HG03103 (cell line): ENCODE measurements around the gene PFAS.

ENCODE experiments used
- ATAC-seq: cut with Tn5 transposase; IDR thresholded peaks from one replicate; pipeline ENCODE4 v1.9.1; 2021; ENCODE audit warnings: low read depth; ENCODE audit not compliant: unreplicated experiment

The PFAS gene

DNA sequence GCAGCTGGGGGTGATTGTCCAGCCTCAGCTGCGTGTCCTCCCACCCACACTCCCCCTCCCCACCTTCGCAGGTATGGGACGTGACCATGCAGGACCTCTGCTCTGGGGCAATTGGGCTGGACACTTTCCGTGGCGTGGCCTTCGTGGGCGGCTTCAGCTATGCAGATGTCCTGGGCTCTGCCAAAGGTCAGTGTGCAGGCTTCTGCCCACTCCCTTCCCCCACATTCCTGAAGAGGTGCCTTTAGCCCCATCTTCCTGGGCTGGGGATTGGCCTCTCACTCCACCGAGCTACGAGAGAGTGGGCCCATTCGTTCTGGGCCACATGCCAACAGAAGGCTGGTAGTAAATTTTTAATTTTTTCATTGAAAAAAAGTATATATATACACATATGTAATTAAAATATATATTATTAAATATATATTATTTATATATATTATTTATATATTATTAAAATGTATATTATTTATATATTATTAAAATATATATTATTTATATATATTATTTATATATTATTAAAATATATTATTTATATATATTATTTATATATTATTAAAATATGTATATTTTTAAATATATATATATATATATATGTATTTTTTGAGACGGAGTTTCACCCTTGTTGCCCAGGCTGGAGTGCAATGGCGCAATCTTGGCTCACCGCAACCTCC, 18.5 kb downstream of the PFAS start:
- no peak for ATAC-seq

DNA sequence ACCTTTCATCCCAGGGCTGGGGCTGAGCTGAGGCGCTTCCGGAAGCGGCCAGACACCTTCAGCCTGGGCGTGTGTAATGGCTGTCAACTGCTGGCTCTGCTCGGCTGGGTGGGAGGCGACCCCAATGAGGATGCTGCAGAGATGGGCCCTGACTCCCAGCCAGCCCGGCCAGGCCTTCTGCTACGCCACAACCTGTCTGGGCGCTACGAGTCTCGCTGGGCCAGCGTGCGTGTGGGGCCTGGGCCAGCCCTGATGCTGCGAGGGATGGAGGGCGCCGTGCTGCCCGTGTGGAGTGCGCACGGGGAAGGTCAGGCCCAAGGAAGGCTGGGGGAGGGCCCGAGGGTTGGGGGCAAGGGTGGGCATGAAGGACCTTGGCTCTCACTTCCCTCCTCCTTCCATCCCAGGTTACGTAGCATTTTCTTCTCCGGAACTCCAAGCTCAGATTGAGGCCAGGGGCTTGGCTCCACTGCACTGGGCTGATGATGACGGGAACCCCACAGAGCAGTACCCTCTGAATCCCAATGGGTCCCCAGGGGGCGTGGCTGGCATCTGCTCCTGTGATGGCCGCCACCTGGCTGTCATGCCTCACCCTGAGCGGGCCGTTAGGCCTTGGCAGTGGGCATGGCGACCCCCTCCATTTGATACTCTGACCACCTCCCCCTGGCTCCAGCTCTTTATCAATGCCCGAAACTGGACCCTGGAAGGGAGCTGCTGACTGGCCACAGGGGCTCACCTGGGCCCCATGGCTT, 19.6 kb downstream of the PFAS start:
- ATAC-seq: no peak

DNA sequence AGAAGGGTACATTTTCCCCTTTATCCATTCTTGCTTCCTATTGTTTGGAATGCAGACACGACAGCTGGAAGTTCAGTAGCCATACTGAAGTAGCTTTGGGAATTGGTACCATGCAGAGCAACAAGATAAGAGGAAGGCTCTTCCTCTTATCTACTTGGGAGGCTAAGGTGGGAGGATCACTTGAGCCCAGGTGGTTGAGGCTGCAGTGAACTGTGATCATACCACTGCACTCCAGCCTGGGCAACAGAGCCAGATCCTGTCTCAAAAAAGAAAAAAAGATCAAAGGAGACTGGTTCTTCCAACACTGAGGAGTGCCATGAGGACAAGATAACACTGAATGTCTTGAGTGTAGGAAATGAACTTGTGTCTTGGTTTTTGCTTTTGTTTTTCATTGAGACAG, 23.3 kb downstream of the PFAS start:
- ATAC-seq: no peak

DNA sequence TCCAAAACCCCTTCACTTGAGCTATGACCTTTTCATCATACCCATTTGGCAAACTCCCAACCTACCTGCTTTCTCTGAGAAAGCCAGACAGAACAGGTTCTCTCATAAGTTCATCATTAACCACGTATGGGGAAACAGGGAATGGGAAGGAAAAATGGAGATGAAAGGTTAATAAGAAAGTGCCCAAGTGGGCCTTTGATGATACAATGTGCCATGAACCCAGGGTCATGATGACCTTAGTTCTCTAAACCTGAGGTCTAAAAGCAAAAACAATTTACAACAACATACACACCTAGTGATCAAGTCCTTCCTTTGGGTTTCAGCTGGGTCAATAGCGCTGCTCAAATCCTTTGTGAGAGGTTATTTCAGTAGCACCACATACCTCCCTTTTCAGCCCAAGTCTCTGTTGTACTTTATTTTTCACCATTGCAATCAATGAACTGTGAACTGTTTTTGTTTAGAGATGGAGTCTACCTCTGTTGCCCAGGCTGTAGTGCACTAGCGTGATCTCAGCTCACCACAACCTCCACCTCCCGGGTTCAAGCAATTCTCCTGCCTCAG, 24.9 kb downstream of the PFAS start:
- no peak for ATAC-seq

DNA sequence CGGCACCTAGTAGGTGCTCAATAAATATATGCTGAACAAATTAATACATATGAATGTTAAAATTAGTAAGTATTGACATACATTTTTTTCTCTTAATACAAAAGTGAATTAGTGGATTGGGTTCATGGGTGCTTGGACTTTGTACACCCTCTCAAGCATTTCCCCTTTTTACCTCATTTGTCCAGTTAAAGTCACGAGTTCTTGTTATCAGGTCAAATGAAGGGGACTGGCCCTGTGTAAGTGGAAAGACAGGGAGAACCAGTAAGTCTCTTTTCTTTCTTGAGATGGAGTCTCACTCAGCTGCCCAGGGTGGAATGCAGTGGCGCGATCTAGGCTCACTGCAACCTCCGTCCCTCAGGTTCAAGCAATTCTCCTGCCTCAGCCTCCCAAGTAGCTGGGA, 25.7 kb downstream of the PFAS start:
- ATAC-seq: no peak

DNA sequence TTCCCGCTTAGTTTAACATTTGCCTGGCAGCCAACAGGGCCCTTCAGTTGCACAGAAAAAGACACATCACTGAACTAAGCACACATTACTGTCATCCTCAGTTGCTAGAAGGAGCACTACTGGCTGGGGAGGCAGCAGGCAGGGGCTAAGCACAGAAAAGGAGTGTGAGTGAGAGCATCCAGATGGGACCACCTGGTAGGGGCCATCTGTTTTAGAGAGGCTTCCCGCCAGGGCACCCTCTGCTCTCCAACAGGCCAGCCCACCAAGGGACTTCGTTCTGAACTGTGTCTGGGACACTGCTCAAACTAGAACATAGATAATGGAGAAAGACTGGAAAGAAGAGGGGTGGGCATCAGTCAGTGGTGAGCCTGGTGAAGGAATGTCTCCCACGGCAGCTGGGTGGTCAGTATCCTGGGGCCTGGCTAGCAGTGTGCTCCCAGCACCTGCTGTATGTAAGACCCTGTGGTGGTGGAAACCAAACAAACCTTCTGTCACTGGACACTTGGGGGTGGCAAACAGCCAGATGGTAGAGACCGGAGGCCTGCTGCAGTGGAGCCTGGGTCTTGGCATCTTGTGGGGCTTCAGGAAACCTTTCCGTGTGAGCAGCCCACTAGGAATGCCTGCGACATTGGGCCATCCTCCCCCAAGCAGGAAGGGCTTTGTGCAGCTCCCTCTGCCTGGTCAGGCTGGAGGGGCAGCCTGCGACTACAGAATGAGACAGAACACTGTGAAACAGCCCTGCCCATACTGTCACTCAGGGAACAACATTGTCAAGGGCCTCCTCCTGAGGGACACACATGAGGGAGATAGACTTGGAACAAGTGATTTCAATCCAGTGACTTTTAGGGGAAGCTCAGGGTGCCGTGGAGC, 26.6 kb downstream of the PFAS start:
- ATAC-seq: no peak

DNA sequence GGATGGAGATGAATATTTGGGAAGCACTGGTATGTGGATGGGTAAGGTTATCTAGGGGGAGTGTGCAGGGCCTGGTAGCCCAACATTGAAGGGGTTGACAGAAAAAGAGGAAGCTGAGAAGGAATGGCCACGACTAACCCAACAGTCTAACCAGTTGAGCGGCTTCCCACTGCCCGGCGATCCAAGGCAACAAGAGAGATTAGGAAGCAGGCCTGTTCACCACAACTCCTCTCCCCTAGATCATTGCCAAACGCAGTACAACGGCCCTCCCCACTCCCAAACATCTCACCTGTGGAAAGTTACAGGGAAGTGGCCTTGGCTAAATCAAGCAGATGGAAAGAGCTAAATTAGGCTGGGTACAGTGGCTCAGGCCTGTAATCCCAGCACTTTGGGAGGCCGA, 28.2 kb downstream of the PFAS start:
- no peak for ATAC-seq

DNA sequence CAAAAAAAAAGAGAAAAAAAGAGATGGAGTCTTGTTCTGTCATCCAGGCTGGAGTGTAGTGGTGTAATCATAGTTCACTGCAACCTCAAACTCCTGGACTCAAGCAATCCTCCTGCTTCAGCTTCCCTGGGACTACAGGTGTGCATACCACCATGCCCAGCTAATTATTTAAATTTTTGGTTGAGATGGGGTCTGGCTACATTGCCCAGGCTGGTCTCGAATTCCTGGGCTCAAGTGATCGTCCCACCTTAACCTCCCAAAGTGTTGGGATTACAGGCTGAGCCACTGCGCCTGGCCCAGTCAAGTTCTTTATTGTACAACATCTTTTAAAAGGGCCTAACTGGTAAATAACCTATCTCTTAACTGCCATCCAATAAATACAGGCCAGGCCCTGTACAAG, 33.3 kb downstream of the PFAS start:
- no peak for ATAC-seq

DNA sequence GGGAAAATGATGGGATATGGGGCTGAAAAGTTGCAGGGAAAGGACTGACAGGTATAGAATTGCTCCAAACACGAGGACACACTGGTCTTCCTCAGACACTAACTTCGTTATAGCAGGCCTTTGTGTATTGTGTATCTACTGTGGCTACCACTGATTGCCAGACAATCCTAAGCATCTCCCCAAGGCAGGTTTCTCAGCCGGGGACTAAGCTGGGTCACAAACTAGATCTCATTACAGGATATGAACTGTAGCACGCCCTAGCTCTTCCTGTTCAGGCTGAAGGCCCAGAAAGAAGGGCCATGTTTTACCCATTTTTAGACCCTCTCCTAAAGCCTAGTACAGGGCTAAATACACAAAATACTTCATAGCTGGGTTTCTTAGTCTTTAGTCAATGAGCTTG, 34.3 kb downstream of the PFAS start:
- no peak for ATAC-seq

DNA sequence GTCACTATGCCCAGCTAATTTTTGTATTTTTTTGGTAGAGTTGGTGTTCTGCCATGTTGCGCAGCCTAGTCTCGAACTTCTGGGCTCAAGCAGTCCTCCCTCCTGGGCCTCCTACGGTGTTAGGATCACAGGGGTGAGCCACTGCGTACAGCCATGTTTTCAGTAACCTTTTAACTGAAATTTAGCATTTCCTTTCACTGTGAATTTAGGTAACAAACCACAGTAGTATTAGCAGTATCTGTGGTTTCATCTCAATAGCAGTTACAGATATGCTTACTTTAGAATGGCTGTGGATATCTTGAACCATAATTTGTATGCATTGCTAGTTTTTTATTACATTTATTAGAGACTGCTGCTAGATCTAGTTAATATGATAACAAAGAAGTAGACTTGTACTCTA, 35.0 kb downstream of the PFAS start:
- no peak for ATAC-seq

DNA sequence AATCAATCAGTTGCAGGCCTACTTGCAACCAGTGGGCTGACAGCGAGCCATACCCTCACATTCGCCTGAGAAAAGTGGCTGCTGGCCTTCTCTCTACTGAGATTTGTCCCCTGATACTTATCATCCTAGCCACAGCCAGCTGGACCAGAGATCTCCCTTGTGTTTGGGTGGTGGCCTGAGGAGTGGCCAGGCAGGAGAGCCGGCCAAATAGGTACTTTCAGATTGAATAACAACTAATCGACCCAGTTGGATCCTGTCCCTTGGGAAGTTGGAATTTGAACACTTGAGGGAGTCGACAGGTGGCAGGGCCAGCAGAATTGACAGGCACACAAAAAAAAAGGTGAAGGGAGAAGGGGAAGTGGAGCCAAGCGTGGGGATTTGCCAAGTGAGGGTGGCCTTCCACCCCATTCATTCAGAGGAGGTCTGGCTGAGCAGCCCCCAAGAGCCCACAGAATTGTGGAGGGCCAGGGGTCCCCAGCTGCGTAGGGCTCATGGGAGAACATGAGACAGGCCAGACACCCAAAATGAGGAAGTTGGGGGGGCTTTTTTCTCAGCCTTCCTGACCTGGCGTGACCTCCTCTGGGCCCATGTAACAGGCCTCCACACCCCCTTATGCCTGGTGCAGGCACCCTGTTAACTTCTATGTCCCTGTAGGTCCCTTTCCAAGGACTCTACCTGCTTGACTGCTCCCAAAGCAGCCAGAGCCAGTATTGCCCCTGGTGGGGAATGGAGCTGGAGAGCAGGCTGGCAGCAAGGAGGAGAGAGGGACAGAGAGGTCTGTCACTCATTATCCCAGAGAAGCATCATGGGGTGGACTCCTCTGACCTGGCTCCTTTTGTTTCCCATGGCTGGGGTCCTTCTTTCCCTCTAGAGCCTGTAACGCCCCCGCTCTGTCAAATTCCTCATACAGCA, 36.4 kb downstream of the PFAS start:
- no peak for ATAC-seq

DNA sequence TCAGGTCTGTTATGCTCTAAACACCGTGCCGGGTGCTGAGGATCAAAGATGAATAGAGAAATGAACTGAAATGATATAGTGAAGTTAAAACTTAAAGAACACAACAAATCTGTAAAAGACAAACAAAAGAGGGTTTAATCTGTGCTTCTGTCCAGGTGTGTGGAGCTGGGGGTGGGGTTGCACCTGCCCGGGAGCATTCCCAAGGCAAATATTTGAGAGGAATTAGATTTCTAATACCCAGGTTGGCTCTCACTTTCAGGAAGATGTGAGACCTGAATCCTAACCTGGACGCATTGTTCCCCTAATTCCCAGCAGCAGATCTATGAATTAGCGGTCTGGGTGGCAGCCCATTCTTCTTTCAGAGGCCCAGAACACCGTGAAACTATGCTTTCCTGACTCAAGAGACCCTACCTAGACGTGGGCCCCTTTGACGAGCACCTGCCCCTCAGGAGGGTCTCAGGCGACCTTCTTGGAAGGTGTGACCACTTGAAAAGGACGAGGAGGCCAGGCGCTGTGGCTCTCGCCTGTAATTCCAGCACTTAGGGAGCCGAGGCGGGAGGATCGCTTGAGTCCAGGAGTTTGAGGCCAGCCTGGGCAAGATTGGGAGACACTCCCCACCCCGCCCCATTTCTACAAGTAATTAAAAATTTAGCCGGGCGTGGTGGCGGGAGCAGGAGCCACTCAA, 38.7 kb downstream of the PFAS start:
- ATAC-seq: no peak

DNA sequence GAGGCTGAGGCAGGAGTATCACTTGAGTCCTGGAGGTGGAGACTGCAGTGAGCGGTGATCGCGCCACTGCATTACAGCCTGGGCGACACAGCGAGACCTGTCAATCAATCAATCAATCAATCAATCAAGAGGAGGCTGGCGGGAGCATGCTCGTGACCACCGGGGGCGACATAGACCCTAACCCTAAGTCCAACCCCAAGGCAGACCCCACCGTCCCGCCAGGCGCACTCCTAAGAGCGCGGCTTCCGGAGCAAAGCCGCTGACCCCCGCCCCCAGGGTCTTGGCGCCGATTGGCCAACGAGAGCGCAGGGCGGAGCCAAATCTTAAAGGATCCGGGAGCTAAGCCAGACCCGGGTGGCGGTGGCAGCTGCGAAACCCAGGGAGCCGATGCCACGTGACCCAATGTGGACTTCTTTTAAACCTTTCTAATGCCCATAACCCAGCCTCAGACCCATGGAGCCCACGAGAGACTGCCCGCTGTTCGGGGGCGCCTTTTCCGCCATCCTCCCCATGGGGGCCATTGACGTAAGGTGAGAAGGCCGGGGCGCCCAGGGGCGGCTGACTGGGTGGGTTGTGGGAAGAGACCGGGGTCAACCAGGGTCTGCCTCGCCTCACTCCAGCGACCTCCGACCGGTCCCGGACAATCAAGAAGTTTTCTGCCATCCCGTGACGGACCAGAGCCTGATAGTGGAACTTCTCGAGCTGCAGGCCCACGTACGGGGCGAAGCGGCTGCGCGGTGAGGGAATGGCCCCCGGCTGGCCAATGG, 39.4 kb downstream of the PFAS start, which contains the start of gene RANGRF:
Gene RANGRF (plus strand): TSS at position 335 of the 767 bp plus-strand sequence. CDS start 119 bp downstream, at position 454.
- peak; percentile 67 for ATAC-seq

DNA sequence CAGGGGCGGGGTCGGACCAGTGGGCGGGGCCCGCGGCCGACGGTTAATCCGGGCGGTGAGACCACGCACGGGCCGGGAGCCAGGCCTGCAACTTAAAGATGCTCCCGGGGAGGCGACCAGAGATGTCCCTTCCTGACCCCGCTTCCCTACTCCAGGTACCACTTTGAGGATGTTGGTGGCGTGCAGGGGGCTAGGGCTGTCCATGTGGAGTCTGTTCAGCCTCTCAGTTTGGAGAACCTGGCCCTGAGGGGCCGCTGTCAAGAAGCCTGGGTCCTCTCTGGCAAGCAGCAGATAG, 40.0 kb downstream of the PFAS start:
- no peak for ATAC-seq

DNA sequence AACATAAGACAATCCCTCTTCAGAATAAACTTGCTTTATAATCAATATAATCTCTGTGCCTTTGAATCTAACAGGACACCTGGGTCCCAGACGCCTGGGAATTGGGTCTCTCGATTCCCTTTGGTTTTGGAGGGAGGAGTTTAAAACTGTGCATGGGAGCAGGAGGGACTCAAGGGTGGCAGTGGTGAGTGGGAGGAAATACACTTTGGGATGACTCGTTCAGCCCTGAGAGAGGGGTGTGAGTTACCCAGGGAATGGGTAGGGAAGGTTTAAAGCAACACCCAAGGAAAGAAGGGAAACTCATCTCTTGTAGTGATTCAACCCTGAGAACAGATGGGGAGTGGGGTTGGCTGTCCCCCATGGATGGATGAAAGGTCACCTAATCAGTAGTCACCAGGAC, 41.0 kb downstream of the PFAS start:
- no peak for ATAC-seq

DNA sequence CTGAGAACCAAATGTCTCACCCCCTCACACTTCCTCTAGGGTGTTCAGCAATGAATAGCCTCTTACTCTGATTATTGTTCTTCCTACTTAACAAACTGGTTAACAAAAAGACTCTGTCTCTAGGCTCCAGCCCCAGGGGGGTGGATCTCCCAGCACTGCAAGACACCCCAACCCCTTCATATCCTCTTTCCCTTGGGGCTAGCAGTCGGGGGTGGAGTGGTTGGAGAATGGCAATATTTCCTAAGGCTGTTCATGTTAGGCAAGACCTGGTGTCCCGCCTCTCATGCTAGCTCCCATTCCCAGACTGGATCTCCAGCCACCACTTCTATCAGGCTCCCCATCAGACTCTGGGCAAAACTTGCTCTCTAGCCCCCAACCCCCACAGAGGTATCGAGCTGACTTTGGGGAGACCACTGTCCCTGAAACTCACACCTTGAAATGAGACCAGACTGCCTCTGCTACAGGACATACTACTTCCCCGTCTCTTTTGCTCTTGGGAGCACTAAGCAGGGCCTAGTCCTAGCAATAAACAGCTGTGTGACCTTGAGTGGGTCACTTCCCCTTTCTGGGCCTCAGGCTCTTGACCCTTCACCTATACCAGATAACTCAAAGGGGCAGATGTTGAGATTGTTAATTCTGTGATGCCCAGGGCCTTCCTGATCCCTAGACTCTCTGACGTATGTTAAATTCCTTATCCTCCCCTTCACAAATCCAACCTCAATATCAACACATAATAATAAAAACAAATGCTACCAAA, 43.7 kb downstream of the PFAS start:
- no peak for ATAC-seq

DNA sequence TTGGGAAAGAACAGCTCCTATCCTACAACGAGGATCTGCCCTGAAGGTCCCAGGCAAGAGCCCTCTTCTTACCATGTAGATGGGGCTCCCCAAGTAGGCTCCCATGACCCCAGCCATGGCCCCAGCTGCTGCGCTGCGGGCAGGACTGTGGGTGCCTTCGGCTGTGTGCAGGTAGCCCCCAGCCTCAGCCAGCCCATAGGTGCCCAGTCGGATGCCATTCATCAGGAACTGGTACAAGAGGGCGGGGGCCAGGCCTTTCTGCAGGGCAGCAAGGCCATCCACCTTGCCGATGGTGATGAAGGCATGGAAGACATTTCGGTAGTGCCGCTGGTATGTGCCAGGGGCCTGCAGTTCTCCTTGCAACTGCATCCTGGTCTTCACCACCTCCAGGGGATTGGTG, 45.3 kb downstream of the PFAS start:
- ATAC-seq: no peak

DNA sequence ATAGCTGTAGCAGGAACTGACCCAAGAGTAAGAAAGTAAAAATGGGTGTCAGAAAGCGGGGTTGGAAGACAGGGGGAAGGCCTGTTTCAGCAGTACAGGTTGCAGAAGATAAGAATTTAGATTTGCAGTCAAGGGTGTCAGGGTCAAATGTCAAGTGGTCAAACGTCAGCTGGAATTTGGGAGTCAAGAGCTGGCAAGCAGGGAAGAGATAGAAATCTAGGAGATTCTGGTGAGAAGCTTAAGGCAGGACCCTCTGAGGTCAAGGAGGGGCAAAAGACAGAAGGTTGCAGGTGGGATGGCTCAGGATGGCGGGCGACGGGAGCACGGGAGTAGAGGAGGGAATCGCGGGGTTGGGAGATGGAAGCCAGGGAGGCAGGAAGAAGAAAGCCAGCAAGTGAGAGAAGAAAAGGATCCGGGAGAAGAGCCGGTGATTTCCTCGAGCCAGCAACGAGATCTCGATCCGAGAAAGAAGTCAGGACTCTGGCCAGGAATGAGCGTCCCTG, 45.8 kb downstream of the PFAS start:
- peak; percentile 10 for ATAC-seq
